SK-N-SH (cell line): ENCODE measurements around the gene ASIC1. TPM values are rescaled to one million over a fixed set of nuclear protein-coding genes. Genes with fewer than 3 reads are reported as not detected.

Experiments used
- CTCF ChIA-PET: fragments of 300-600, 350-600 bp; formaldehyde crosslinking; extraction: SDS; loops from one replicate; lab custom pipeline; 2021; lab: Yijun Ruan, JAX
- POLR2A ChIA-PET: fragments of 350-600 bp; sonication (Branson Sonifier 250); formaldehyde crosslinking; extraction: SDS; loops from one replicate; lab custom pipeline; 2020; ENCODE audit warnings: antibody characterized with exemption, inconsistent platforms; lab: Yijun Ruan, JAX
- DNase-seq: peaks from one replicate; pipeline ENCODE4 v3.0.0; 2012
- H2AFZ ChIP-seq: fragments of 200-600 bp; sonication (generic); 2 replicates; pipeline ENCODE4 v1.8.1; 2016; ENCODE audit warnings: antibody characterized with exemption, mild to moderate bottlenecking, low read depth
- H3F3A ChIP-seq: fragments of 200-600 bp; sonication (generic); replicated peaks from 2 replicates; pipeline ENCODE3; 2016; ENCODE audit warnings: antibody characterized with exemption, mild to moderate bottlenecking; ENCODE audit not compliant: insufficient read depth
- H3K27ac ChIP-seq, 2 experiments: fragments of 200-500 bp in 1 of 2; fragments of 200-600 bp in 1 of 2; sonication (Bioruptor generic) in 1 of 2; sonication (generic), shearing (Covaris generic) in 1 of 2; 2 replicates each; pipeline versions ENCODE4 v1.5.1 to v1.6.1; 2014 to 2016; ENCODE audit warnings: low read depth in 2 of 2, inconsistent platforms in 1 of 2, low read length in 1 of 2, mild to moderate bottlenecking in 1 of 2, mixed read lengths in 1 of 2
- H3K27me3 ChIP-seq: fragments of 200-600 bp; sonication (generic), shearing (Covaris generic); 2 replicates; pipeline ENCODE4 v1.6.1; 2016; ENCODE audit warnings: mixed run types; ENCODE audit not compliant: insufficient read depth
- H3K36me3 ChIP-seq, 2 experiments: fragments of 200-500 bp in 1 of 2; fragments of 200-600 bp in 1 of 2; sonication (Bioruptor generic) in 1 of 2; sonication (generic) in 1 of 2; replicated peaks in 1 of 2; 2 replicates each; pipeline versions ENCODE3 to v1.5.1; 2014 to 2016; ENCODE audit warnings: low read length in 1 of 2, mild to moderate bottlenecking in 1 of 2; ENCODE audit not compliant: insufficient read depth in 2 of 2, control insufficient read depth in 1 of 2
- H3K4me1 ChIP-seq, 2 experiments: fragments of 200-500 bp in 1 of 2; fragments of 200-600 bp in 1 of 2; sonication (Bioruptor generic) in 1 of 2; sonication (generic), shearing (Covaris generic) in 1 of 2; 2 replicates each; pipeline versions ENCODE4 v1.5.1 to v1.6.1; 2014 to 2016; ENCODE audit warnings: low read depth in 1 of 2, low read length in 1 of 2, mixed run types in 1 of 2; ENCODE audit not compliant: insufficient read depth in 2 of 2, control insufficient read depth in 1 of 2
- H3K4me2 ChIP-seq: fragments of 200-600 bp; sonication (generic), shearing (Covaris generic); 2 replicates; pipeline ENCODE4 v1.6.1; 2017; ENCODE audit warnings: mixed run types
- H3K4me3 ChIP-seq, 2 experiments: fragments of 200-500 bp in 1 of 2; fragments of 200-600 bp in 1 of 2; sonication (Bioruptor generic) in 1 of 2; sonication (generic), shearing (Covaris generic) in 1 of 2; 2 replicates each; pipeline versions ENCODE4 v1.5.1 to v1.8.1; 2014 to 2016; ENCODE audit warnings: low read depth in 2 of 2, inconsistent platforms in 1 of 2, low read length in 1 of 2, mild to moderate bottlenecking in 1 of 2, mixed read lengths in 1 of 2, moderate library complexity in 1 of 2
- H3K79me2 ChIP-seq: fragments of 200-600 bp; sonication (generic); 2 replicates; pipeline ENCODE4 v1.8.1; 2017; ENCODE audit warnings: mild to moderate bottlenecking; ENCODE audit not compliant: insufficient read depth
- H3K9ac ChIP-seq: fragments of 200-600 bp; sonication (generic); 2 replicates; pipeline ENCODE4 v1.6.1; 2017; ENCODE audit warnings: mixed run types
- H3K9me2 ChIP-seq: fragments of 200-600 bp; sonication (generic); 2 replicates; pipeline ENCODE4 v1.6.1; 2017; ENCODE audit warnings: mixed run types
- H3K9me3 ChIP-seq: fragments of 200-600 bp; sonication (generic); 2 replicates; pipeline ENCODE4 v1.6.1; 2017; ENCODE audit warnings: mixed run types, mild to moderate bottlenecking, moderate library complexity
- H4K20me1 ChIP-seq: fragments of 200-600 bp; sonication (generic); 2 replicates; pipeline ENCODE4 v1.6.1; 2017; ENCODE audit warnings: mild to moderate bottlenecking, mixed run types; ENCODE audit not compliant: insufficient read depth
- ELF1 ChIP-seq: IDR thresholded peaks from 2 replicates; pipeline ENCODE4 v1.4.0; 2012
- EP300 ChIP-seq, 2 experiments: IDR thresholded peaks; 2 replicates each; pipeline versions ENCODE4 v1.4.0 to v1.6.1; 2012; ENCODE audit warnings: borderline replicate concordance in 1 of 2, low read depth in 1 of 2, low read length in 1 of 2
- FOXM1 ChIP-seq: IDR thresholded peaks from 2 replicates; pipeline ENCODE4 v1.4.0; 2012; ENCODE audit warnings: low read depth, mild to moderate bottlenecking
- JUND ChIP-seq: IDR thresholded peaks from 2 replicates; pipeline ENCODE4 v1.4.0; 2012
- MAX ChIP-seq: IDR thresholded peaks from 2 replicates; pipeline ENCODE4 v1.4.0; 2012; ENCODE audit warnings: low read depth
- PBX3 ChIP-seq: IDR thresholded peaks from 2 replicates; pipeline ENCODE4; 2012
- POLR2AphosphoS5 ChIP-seq: IDR thresholded peaks from 2 replicates; pipeline ENCODE4 v1.6.1; 2012; ENCODE audit warnings: low read depth, low read length
- RAD21 ChIP-seq: IDR thresholded peaks from 2 replicates; pipeline ENCODE4 v1.6.1; 2012; ENCODE audit warnings: mild to moderate bottlenecking, low read length
- RCOR1 ChIP-seq: fragments of 150-350 bp; IDR thresholded peaks from 2 replicates; pipeline ENCODE4 v1.6.1; 2017; ENCODE audit warnings: antibody characterized with exemption, low read length
- REST ChIP-seq: IDR thresholded peaks from 2 replicates; pipeline ENCODE4 v1.6.1; 2012; ENCODE audit warnings: mild to moderate bottlenecking, low read depth, low read length, moderate library complexity
- RXRA ChIP-seq: IDR thresholded peaks from 2 replicates; pipeline ENCODE4 v1.4.0; 2012; ENCODE audit warnings: low read depth, mild to moderate bottlenecking, borderline replicate concordance
- SMC3 ChIP-seq: IDR thresholded peaks from 2 replicates; pipeline ENCODE4 v1.6.1; 2012; ENCODE audit warnings: low read depth, low read length, improper control_type of control experiment
- TEAD4 ChIP-seq: IDR thresholded peaks from 2 replicates; pipeline ENCODE4 v1.4.0; 2012; ENCODE audit warnings: mild to moderate bottlenecking, borderline replicate concordance; ENCODE audit not compliant: insufficient read depth
- USF2 ChIP-seq: fragments of 150-350 bp; IDR thresholded peaks from 2 replicates; pipeline ENCODE4 v1.6.1; 2017; ENCODE audit warnings: antibody characterized with exemption, low read length, low read depth, borderline replicate concordance
- YY1 ChIP-seq: IDR thresholded peaks from 2 replicates; pipeline ENCODE4 v1.4.0; 2012; ENCODE audit warnings: low read depth, mild to moderate bottlenecking
- WGBS: methylation state at CpG from one replicate; pipeline ENCODE4 v1.1.6; 2017; ENCODE audit warnings: low lambda C conversion rate; 5-methylcytosine and 5-hydroxymethylcytosine counted together
- polyA plus RNA-seq, 3 experiments: library from polyadenylated mRNA; depleted of rRNA; stranded (reverse); fragments of >200 nt; gene quantifications; 2 replicates each; pipeline ENCODE4 v1.2.3, GENCODE V29; 2012

ASIC1 gene
- polyA plus RNA-seq, 1 of the 3 experiments (the other 2 are of a cell fraction), result 28.4 TPM

- POLR2A ChIA-PET, result interaction anchor here (0.8 to 1.6 kb wide), 4 partner anchors 8 to 46 kb away, joined by 3 to 4 read pairs (median 3); no protein-coding TSS in a partner anchor
- CTCF ChIA-PET, result interaction anchor here (1.0 to 2.3 kb wide), 6 partner anchors 8 to 58 kb away, joined by 3 to 17 read pairs (median 6); no protein-coding TSS in a partner anchor
Observed at GRCh38 chr12:50024805-50025186, 32.6 kb upstream of the ASIC1 start.

More at GRCh38 chr12:50024805-50025186, 32.6 kb upstream of the ASIC1 start:
- Histone ChIP-seq H3K9ac (peak overlapping the region; percentile 74), H4K20me1 (peaks cover 6% of the 10 kb centered on the region; the same call in 1 of the 2 replicates), H3K9me3 (no peaks in the 10 kb centered on the region), H3K4me1 (peaks cover 0 to 2% of the 10 kb centered on the region in 2 experiments; a peak in 3 of 4 replicates), H3F3A (peaks cover 5% of the 10 kb centered on the region), H3K4me2 (peak overlapping the region; percentile 66), H3K27ac (peak overlapping the region; percentile 24 to 44; a peak in 3 of 4 replicates), H2AFZ (peak overlapping the region; percentile 45; the same call in 1 of the 2 replicates), H3K27me3 (no peaks in the 10 kb centered on the region), H3K36me3 (no peaks in the 10 kb centered on the region), H3K79me2 (peaks cover 55% of the 10 kb centered on the region), H3K9me2 (no peaks in the 10 kb centered on the region), H3K4me3 (peak overlapping the region; percentile 67 to 73)
- WGBS, result 4% methylated on average over 16 of the region's 16 CpGs
- DNase-seq, result no peak
- TF ChIP-seq SMC3, result no peak
- TF ChIP-seq MAX, result no peak
- TF ChIP-seq PBX3, result no peak
- no peak for TF ChIP-seq RCOR1
- TF ChIP-seq YY1, result no peak
- TF ChIP-seq POLR2AphosphoS5, result no peak
- no peak for TF ChIP-seq JUND
- no peak for TF ChIP-seq EP300 (IDR thresholded peaks at IDR 0.05; ENCODE audit: borderline replicate concordance in 1 of 2, low read depth in 1 of 2, low read length in 1 of 2)
- no peak for TF ChIP-seq TEAD4
- no peak for TF ChIP-seq RXRA
- no peak for TF ChIP-seq FOXM1
- TF ChIP-seq USF2, result no peak
- no peak for TF ChIP-seq RAD21
- no peak for TF ChIP-seq ELF1
- TF ChIP-seq REST, result no peak
